IPS DF 6.9 (cell line): ENCODE results near the gene GVQW3.

Experiments
- DNase-seq: peaks from one replicate; pipeline ENCODE4 v3.0.0-alpha.2; 2013; ENCODE audit warnings: low read depth, low spot score
- H3K27ac ChIP-seq: one replicate; pipeline ENCODE4 v1.5.1; 2013; ENCODE audit warnings: low read length, control low read depth
- H3K27me3 ChIP-seq: 2 replicates; pipeline ENCODE4 v1.6.1; 2013; ENCODE audit warnings: mild to moderate bottlenecking, low read length; ENCODE audit not compliant: control insufficient read depth, insufficient read depth
- H3K36me3 ChIP-seq: 2 replicates; pipeline ENCODE4 v1.6.1; 2013; ENCODE audit warnings: low read length; ENCODE audit not compliant: control insufficient read depth, insufficient read depth
- H3K4me1 ChIP-seq: 2 replicates; pipeline ENCODE4 v1.6.1; 2013; ENCODE audit warnings: low read length; ENCODE audit not compliant: control insufficient read depth, insufficient read depth
- H3K4me3 ChIP-seq: 2 replicates; pipeline ENCODE4 v1.5.1; 2013; ENCODE audit warnings: mild to moderate bottlenecking, low read length
- H3K9me3 ChIP-seq: 2 replicates; pipeline ENCODE4 v1.6.1; 2013; ENCODE audit warnings: low read length, inconsistent platforms; ENCODE audit not compliant: control insufficient read depth, insufficient read depth
- WGBS: extraction: QIAGEN DNeasy Blood & Tissue Kit; methylation state at CpG from one replicate; pipeline ENCODE4 v1.1.7; 2013; ENCODE audit warnings: mixed read lengths, missing lambda C conversion rate; ENCODE audit not compliant: insufficient read length, insufficient coverage; 5-methylcytosine and 5-hydroxymethylcytosine counted together

Gene GVQW3

GRCh38 chr11:76361374-76361773, 19.7 kb upstream of the GVQW3 start:
- Histone ChIP-seq H3K27ac (no peak overlapping the region), H3K4me1 (no peaks in the 10 kb centered on the region), H3K9me3 (no peaks in the 10 kb centered on the region), H3K4me3 (no peak overlapping the region), H3K27me3 (no peaks in the 10 kb centered on the region), H3K36me3 (no peaks in the 10 kb centered on the region)
- DNase-seq = no peak

GRCh38 chr11:76361776-76362175, 19.3 kb upstream of the GVQW3 start:
- DNase-seq = no peak
- Histone ChIP-seq H3K4me1 (no peaks in the 10 kb centered on the region), H3K36me3 (no peaks in the 10 kb centered on the region), H3K27ac (no peak overlapping the region), H3K4me3 (no peak overlapping the region), H3K9me3 (no peaks in the 10 kb centered on the region), H3K27me3 (no peaks in the 10 kb centered on the region)
- no CpG with 5 or more reads among the region's 2 CpGs for WGBS

- H3K27me3 ChIP-seq = no peaks in the 10 kb centered on the region
- no peak for DNase-seq
- no peaks in the 10 kb centered on the region for H3K9me3 ChIP-seq
- H3K4me3 ChIP-seq = no peak overlapping the region
- H3K36me3 ChIP-seq = no peaks in the 10 kb centered on the region
- H3K27ac ChIP-seq = no peak overlapping the region
- no CpG with 5 or more reads among the region's 7 CpGs for WGBS
- no peaks in the 10 kb centered on the region for H3K4me1 ChIP-seq
These were observed 18.4 kb upstream of the GVQW3 start for GRCh38 chr11:76362716-76363115.

DNA sequence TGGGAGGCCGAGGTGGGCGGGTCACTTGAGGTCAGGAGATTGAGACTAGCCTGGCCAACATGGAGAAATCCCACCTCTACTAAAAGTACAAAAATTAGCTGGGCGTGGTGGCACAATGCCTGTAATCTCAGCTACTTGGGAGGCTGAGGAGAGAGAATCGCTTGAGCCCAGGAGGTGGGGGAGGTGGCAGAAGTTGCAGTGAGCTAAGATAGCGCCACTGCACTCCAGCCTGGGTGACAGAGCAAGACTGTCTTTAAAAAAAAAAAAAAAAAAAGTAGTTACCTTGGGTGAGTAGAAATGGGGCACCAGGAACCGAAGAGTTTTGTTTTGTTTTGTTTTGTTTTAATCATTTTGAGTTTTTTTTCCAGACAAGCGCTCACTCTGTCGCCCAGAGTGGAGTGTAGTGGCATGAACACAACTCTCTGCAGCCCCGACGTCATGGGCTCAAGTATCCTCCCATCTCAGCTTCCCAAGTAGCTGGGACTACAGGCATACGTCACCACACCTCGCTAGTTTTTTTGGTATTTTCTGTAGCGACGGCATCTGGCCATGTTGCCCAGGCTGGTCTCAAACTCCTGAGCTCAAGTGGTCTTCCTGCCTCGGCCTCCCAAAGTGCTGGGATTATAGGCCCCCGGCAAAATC, 16.0 kb upstream of the GVQW3 start:
- H3K4me3 ChIP-seq = no peak overlapping the region
- no CpG with 5 or more reads among the region's 16 CpGs for WGBS
- no peaks in the 10 kb centered on the region for H3K4me1 ChIP-seq

DNA sequence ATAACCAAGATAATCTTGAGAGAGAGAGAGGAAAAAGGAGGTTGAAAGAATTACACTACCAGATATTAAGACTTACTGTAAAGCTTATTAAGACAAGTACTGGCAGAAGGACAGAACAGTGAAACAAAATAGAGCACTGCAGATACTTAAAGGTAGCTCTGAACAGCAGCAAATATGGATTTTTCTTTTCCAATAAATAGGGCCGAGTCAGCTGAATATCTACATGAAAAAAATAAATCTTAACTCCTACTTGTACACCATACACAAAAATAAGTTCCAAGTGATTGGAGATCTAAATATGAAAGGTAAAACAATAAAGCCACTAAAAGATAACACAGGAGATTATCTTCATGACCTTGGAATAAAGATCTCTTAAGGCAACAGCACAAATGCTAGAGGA, 12.6 kb upstream of the GVQW3 start:
- no peaks in the 10 kb centered on the region for H3K9me3 ChIP-seq
- H3K27ac ChIP-seq = no peak overlapping the region
- no peaks in the 10 kb centered on the region for H3K36me3 ChIP-seq
- no peak for DNase-seq
- WGBS = no CpG with 5 or more reads among the region's 1 CpG
- H3K4me1 ChIP-seq = no peaks in the 10 kb centered on the region
- H3K4me3 ChIP-seq = no peak overlapping the region
- no peaks in the 10 kb centered on the region for H3K27me3 ChIP-seq

More for the DNA sequence above, 16.0 kb upstream of the GVQW3 start:
- no peak for DNase-seq
- Histone ChIP-seq H3K9me3 (no peaks in the 10 kb centered on the region), H3K27ac (no peak overlapping the region), H3K27me3 (no peaks in the 10 kb centered on the region), H3K36me3 (no peaks in the 10 kb centered on the region)

- no CpG with 5 or more reads among the region's 6 CpGs for WGBS
- DNase-seq = no peak
- Histone ChIP-seq H3K36me3 (no peaks in the 10 kb centered on the region), H3K27ac (no peak overlapping the region), H3K9me3 (no peaks in the 10 kb centered on the region), H3K27me3 (no peaks in the 10 kb centered on the region), H3K4me3 (no peak overlapping the region), H3K4me1 (no peaks in the 10 kb centered on the region)
These were observed 11.7 kb upstream of the GVQW3 start for GRCh38 chr11:76369406-76369805.

DNA sequence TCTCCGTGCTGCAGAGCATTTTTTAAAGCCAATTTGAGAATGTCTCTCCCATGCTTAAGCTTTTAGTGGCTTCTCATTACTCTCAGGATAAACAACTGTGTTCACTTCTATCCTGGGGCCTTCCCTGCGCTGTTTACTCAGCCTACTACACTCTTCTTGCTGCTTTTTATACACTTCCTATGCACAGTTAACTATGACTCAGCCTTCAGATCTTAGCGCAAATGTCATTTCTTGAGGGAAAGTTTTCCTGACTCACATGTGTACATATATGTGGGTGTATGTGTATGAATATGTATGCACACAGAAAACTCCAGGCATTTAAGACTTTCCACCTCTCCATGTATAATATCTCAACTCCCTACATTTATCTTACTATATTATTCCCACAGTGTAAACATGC, 10.0 kb upstream of the GVQW3 start:
- no CpG with 5 or more reads among the region's 3 CpGs for WGBS
- no peaks in the 10 kb centered on the region for H3K9me3 ChIP-seq
- H3K27ac ChIP-seq = no peak overlapping the region
- no peaks in the 10 kb centered on the region for H3K27me3 ChIP-seq
- DNase-seq = no peak
- 0 out of 2 replicates have a peak, but pooled peaks cover 2% of the 10 kb centered on the region for H3K4me1 ChIP-seq
- H3K36me3 ChIP-seq = no peaks in the 10 kb centered on the region
- no peak overlapping the region for H3K4me3 ChIP-seq

- Histone ChIP-seq H3K36me3 (no peaks in the 10 kb centered on the region), H3K27ac (no peak overlapping the region), H3K4me3 (no peak overlapping the region), H3K27me3 (no peaks in the 10 kb centered on the region), H3K9me3 (no peaks in the 10 kb centered on the region), H3K4me1 (0 out of 2 replicates have a peak, but pooled peaks cover 2% of the 10 kb centered on the region)
- no peak for DNase-seq
- no CpG with 5 or more reads among the region's 7 CpGs for WGBS
These were observed 4.2 kb upstream of the GVQW3 start for GRCh38 chr11:76376746-76377558.

- no peak for DNase-seq
- Histone ChIP-seq H3K27me3 (no peaks in the 10 kb centered on the region), H3K4me3 (peak overlapping the region; percentile 86; the same call in 1 of the 2 replicates), H3K27ac (no peak overlapping the region), H3K36me3 (no peaks in the 10 kb centered on the region), H3K9me3 (no peaks in the 10 kb centered on the region), H3K4me1 (peaks cover 8% of the 10 kb centered on the region)
- WGBS = no CpG with 5 or more reads among the region's 6 CpGs
These were observed 1.3 kb upstream of the GVQW3 start for GRCh38 chr11:76379807-76380158.

DNA sequence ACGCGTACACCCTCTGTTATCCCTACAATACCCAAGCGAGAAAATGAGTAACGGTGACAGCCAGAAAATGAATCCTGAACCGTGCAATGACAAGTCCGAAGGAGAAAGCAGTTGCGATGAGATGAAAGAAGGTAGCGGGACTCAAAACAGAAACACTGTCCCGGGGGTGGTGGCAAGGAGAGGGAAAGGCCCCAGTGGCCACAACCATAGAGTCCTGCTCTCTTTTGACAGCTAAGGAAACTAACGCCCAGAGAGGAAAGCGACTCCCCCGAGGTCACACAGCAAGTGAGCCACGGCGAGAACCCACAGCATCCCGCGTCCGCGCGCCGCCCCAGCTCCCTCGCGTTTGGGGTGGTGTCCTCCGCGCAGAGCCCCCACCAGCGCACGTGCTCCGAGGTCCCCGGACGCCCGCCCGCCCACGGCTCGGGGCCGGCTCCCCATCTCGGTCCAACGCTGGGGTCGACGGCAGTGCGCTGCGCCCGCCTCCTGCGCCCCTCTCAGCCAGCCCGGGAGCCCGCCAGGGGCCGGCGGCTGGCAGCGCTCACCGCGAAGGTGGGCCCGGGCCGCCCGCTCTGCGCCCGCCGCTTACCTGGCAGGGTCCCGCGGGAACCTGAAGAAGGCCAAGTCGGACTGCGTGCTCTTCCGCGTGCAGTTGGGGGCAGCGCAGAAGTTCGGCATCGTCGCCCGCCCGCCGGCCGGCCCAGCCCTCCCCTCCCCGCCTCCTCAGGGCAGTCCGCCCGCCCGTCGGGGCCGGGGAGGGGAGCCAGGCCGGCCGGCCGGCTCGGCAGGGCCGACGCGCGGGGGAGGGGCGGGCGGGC, 755 bp upstream of the GVQW3 start:
- H3K27ac ChIP-seq = no peak overlapping the region
- H3K4me3 ChIP-seq = peak overlapping the region; percentile 86
- H3K27me3 ChIP-seq = no peaks in the 10 kb centered on the region
- no peaks in the 10 kb centered on the region for H3K9me3 ChIP-seq
- no peaks in the 10 kb centered on the region for H3K36me3 ChIP-seq
- no CpG with 5 or more reads among the region's 85 CpGs for WGBS
- no peak for DNase-seq
- H3K4me1 ChIP-seq = peaks cover 6% of the 10 kb centered on the region
